ENCODE data around the gene HIBADH.

DNA sequence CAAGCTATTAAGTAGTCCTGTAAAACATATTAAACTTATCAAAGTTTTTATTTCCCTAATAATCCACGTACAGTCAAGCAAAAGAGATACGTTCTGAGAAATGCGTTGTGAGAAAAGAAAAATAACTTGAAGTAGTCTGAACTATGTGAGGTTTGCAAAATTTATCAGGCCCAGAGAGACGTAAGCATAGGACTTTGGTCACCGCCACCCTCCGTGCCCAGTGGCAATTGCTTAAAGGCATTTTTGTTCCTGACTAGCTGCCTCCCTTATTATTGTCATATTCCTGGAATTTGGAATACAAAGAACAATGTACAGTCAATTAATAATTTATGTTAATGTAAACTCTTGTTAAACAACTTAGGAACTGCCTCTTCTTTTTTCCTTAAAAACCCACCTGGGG is 22.8 kb downstream of the HIBADH start:
- TF ChIP-seq, protein P1, sequence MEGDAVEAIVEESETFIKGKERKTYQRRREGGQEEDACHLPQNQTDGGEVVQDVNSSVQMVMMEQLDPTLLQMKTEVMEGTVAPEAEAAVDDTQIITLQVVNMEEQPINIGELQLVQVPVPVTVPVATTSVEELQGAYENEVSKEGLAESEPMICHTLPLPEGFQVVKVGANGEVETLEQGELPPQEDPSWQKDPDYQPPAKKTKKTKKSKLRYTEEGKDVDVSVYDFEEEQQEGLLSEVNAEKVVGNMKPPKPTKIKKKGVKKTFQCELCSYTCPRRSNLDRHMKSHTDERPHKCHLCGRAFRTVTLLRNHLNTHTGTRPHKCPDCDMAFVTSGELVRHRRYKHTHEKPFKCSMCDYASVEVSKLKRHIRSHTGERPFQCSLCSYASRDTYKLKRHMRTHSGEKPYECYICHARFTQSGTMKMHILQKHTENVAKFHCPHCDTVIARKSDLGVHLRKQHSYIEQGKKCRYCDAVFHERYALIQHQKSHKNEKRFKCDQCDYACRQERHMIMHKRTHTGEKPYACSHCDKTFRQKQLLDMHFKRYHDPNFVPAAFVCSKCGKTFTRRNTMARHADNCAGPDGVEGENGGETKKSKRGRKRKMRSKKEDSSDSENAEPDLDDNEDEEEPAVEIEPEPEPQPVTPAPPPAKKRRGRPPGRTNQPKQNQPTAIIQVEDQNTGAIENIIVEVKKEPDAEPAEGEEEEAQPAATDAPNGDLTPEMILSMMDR (conservative IDR thresholded peaks at IDR 0.05) = no peak
- no peak for TF ChIP-seq ZFX (IDR thresholded peaks at IDR 0.05)

Data from C4-2B (cell line).